Gastrocnemius medialis (tissue), 4 donors: Measurements from ENCODE around the gene TRAPPC3. TPM values are rescaled to one million over a fixed set of nuclear protein-coding genes. Genes with fewer than 3 reads are reported as not detected.
A peak's percentile ranks its signal among the peaks of the same experiment; 100 is the strongest.

Source experiments
- ATAC-seq, 2 donors: fragments of 150-250 bp; one replicate each; pipeline ENCODE4 v1.9.1; 2016
- DNase-seq, 2 donors: peaks; one replicate each; pipeline ENCODE4 v3.0.0-alpha.2; 2019
- H3K27ac ChIP-seq, 4 donors: fragments of 200-600 bp; sonication (generic); 1 replicate in 1 of 4; 2 replicates in 3 of 4; pipeline ENCODE4 v1.5.1; 2016 to 2018; ENCODE audit warnings: mild to moderate bottlenecking in 2 of 4, moderate library complexity in 1 of 4
- H3K27me3 ChIP-seq, 3 donors: fragments of 200-600 bp; sonication (generic) in 2 of 3; 1 replicate in 1 of 3; 2 replicates in 2 of 3; pipeline versions ENCODE4 v1.5.1 to v1.6.0; 2016 to 2019; ENCODE audit warnings: mild to moderate bottlenecking in 1 of 3, moderate library complexity in 1 of 3
- H3K36me3 ChIP-seq, 2 donors: fragments of 200-600 bp; sonication (generic) in 1 of 2; one replicate each; pipeline ENCODE4 v1.5.1; 2017 to 2018
- H3K4me1 ChIP-seq, 2 donors: fragments of 200-600 bp; sonication (generic) in 1 of 2; one replicate each; pipeline ENCODE4 v1.5.1; 2016 to 2017; ENCODE audit warnings: mild to moderate bottlenecking in 2 of 2
- H3K4me3 ChIP-seq, 4 donors: fragments of 200-600 bp; sonication (generic) in 3 of 4; 1 replicate in 1 of 4; 2 replicates in 3 of 4; pipeline ENCODE4 v1.5.1; 2016 to 2019; ENCODE audit warnings: mild to moderate bottlenecking in 2 of 4
- H3K9me3 ChIP-seq, 3 donors: fragments of 200-600 bp; sonication (generic) in 2 of 3; 1 replicate in 1 of 3; 2 replicates in 2 of 3; pipeline ENCODE4 v1.5.1; 2016 to 2019
- POLR2A ChIP-seq, 2 donors: fragments of 450-650 bp; IDR thresholded peaks; one replicate each; pipeline ENCODE4 v1.6.1; 2017; ENCODE audit warnings: antibody characterized with exemption in 2 of 2, mild to moderate bottlenecking in 2 of 2, moderate library complexity in 2 of 2
- in situ Hi-C, 4 donors: fragments of 200-750 bp; cut with MboI; loops; one replicate each; pipeline versions ENCODE4 v1.15.0 to v1.8.0; 2017; ENCODE audit warnings: low sequenced_read_pairs in 4 of 4
- intact Hi-C: fragments of 100-400 bp; cut with DNase I; formaldehyde crosslinking; loops from one replicate; pipeline ENCODE4 v1.15.1; 2023; ENCODE audit warnings: low total_unique reads
- total RNA-seq, 4 donors: library from RNA; depleted of rRNA; stranded (reverse); fragments of >200 nt; gene quantifications; one replicate each; pipeline versions ENCODE4 v1.1.0 to v1.2.3, GENCODE V29; 2016
- TF ChIP-seq, protein P1 (sequence below), 5 experiments: fragments of 450-650 bp in 3 of 5; fragments of 200-600 bp in 2 of 5; sonication (generic) in 2 of 5; IDR thresholded peaks in 4 of 5; conservative IDR thresholded peaks in 1 of 5; 1 replicate in 4 of 5; 2 replicates in 1 of 5; pipeline ENCODE4 v1.5.1; 2016 to 2019; ENCODE audit warnings: antibody characterized with exemption in 5 of 5, mild to moderate bottlenecking in 3 of 5, moderate library complexity in 3 of 5

TRAPPC3 gene
- total RNA-seq, 4 donors from 2014 or later, result 57.5 to 72.4 (median 63.5) TPM

DNA sequence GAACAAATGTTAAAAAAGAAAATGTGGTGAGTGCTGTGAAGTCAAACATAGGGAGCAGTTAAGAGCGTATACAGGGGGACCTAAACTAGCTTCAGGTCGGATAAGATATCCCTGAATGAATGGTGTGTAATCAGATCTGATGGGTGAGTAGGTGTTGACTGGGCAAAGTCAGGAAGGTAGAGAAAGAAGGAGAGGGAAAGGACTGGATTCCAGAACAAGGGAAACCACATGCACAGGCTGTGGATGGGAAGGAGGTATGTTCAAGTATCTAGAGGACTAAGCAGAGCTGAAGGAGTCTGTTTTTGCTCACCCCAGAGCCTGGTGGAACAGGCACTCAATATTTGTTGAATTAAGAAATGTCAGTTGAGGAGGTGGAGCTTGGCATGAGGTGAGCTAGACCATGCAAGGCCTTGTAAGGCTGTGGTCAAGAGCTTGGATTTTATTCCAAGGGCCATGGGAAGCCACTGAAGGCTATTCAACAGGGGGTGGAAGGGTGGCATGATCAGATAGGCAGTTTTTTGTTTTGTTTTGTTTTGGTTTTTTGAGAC is 34.1 kb upstream of the TRAPPC3 start:
- in situ Hi-C loops, result loop anchor here in 2 of 4 donors (10.0 to 25.0 kb wide), 2 partner anchors 79 to 104 kb away; no protein-coding TSS in a partner anchor
- H3K4me3 ChIP-seq, result no peak overlapping the region
- no peaks in the 10 kb centered on the region for H3K27me3 ChIP-seq
- no peaks in the 10 kb centered on the region for H3K9me3 ChIP-seq
- peaks cover 0 to 29% of the 10 kb centered on the region in 2 donors for H3K36me3 ChIP-seq
- peak overlapping the region; percentile 38 to 63 (median 53) for H3K27ac ChIP-seq
- DNase-seq, result no peak
- no peak for ATAC-seq
- peaks cover 11 to 15% of the 10 kb centered on the region in 2 donors for H3K4me1 ChIP-seq
- intact Hi-C loops, result no loop called here
- TF ChIP-seq, protein P1, sequence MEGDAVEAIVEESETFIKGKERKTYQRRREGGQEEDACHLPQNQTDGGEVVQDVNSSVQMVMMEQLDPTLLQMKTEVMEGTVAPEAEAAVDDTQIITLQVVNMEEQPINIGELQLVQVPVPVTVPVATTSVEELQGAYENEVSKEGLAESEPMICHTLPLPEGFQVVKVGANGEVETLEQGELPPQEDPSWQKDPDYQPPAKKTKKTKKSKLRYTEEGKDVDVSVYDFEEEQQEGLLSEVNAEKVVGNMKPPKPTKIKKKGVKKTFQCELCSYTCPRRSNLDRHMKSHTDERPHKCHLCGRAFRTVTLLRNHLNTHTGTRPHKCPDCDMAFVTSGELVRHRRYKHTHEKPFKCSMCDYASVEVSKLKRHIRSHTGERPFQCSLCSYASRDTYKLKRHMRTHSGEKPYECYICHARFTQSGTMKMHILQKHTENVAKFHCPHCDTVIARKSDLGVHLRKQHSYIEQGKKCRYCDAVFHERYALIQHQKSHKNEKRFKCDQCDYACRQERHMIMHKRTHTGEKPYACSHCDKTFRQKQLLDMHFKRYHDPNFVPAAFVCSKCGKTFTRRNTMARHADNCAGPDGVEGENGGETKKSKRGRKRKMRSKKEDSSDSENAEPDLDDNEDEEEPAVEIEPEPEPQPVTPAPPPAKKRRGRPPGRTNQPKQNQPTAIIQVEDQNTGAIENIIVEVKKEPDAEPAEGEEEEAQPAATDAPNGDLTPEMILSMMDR (IDR thresholded peaks at IDR 0.05 in 4 of 5, conservative IDR thresholded peaks at IDR 0.05 in 1 of 5), result no peak

DNA sequence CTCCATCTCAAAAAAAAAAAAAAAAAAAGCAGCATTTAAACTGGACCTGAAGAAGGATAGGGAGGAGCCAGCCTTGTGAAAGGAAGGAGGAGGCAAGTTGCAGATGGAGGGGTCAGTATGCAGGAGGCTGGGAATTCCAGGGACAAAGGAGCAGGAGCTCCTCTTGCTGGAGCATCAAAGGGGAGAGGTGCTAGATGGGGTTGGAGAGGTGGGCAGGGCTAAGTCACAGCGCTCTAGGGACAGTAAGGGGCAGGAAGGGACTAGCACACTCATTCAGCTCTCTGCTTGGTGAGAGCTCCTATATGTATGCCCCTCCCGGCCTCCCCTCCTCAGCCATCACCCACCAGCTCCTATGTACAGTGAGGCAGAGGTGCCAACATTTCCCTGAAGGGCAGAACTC is 33.4 kb upstream of the TRAPPC3 start:
- Histone ChIP-seq H3K36me3 (peaks cover 0 to 35% of the 10 kb centered on the region in 2 donors), H3K4me3 (no peak overlapping the region), H3K9me3 (no peaks in the 10 kb centered on the region), H3K4me1 (peaks cover 7 to 10% of the 10 kb centered on the region in 2 donors), H3K27ac (peak overlapping the region; percentile 38 to 63 (median 53)), H3K27me3 (no peaks in the 10 kb centered on the region)
- ATAC-seq (no peak), DNase-seq (no peak)
- in situ Hi-C loops (loop anchor here in 2 of 4 donors (10.0 to 25.0 kb wide), 2 partner anchors 78 to 105 kb away; no protein-coding TSS in a partner anchor), intact Hi-C loops (no loop called here)
- TF ChIP-seq, protein P1 (IDR thresholded peaks at IDR 0.05 in 4 of 5, conservative IDR thresholded peaks at IDR 0.05 in 1 of 5), result no peak
- TF ChIP-seq POLR2A (IDR thresholded peaks at IDR 0.05), result no peak

GRCh38 chr1:36179220-36179600 is 29.9 kb upstream of the TRAPPC3 start:
- Histone ChIP-seq H3K4me1 (peaks cover 32 to 39% of the 10 kb centered on the region in 2 donors), H3K9me3 (no peaks in the 10 kb centered on the region), H3K27me3 (no peaks in the 10 kb centered on the region), H3K27ac (peak overlapping the region; percentile 26 to 100 (median 98)), H3K4me3 (no peak overlapping the region), H3K36me3 (peaks cover 0 to 56% of the 10 kb centered on the region in 2 donors)
- intact Hi-C loops (no loop called here), in situ Hi-C loops (loop anchor here in 1 of 4 donors (25.0 kb wide), 1 partner anchor 108 kb away; no protein-coding TSS in a partner anchor)
- TF ChIP-seq, protein P1 (IDR thresholded peaks at IDR 0.05 in 4 of 5, conservative IDR thresholded peaks at IDR 0.05 in 1 of 5), result no peak
- TF ChIP-seq POLR2A (IDR thresholded peaks at IDR 0.05), result no peak
- DNase-seq, result no peak
- ATAC-seq, result no peak

DNA sequence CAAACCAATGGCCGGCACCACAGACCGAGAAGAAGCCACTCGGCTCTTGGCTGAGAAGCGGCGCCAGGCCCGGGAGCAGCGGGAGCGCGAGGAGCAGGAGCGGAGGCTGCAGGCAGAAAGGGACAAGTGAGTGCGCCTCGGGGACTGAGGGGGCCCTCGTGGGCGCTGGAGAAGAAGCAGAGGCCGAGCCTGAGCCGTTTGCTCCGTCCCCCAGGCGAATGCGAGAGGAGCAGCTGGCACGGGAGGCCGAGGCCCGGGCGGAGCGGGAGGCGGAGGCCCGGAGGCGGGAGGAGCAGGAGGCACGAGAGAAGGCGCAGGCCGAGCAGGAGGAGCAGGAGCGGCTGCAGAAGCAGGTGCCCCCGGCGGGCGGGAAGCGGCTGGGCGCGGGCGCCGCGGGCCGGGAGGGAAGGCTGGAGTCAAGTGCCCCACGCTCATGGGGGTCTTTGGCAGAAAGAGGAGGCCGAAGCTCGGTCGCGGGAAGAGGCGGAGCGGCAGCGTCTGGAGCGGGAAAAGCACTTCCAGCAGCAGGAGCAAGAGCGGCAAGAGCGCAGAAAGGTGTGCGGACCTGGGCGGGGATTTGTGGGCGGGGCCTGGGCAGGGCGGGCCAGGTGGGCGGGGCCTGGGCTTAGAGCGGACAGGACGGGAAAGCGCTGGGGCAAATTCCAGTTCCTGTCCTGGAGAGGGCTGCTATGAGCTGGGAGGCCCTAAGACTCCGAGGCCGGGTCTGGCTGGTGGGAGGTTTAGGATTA is 29.4 kb upstream of the TRAPPC3 start:
- no peak overlapping the region for H3K4me3 ChIP-seq
- no peaks in the 10 kb centered on the region for H3K9me3 ChIP-seq
- in situ Hi-C loops, result loop anchor here in 1 of 4 donors (25.0 kb wide), 1 partner anchor 109 kb away; no protein-coding TSS in a partner anchor
- peak overlapping the region; percentile 97 to 100 (median 99) for H3K27ac ChIP-seq
- peaks cover 37 to 44% of the 10 kb centered on the region in 2 donors for H3K4me1 ChIP-seq
- DNase-seq, result no peak
- TF ChIP-seq POLR2A (IDR thresholded peaks at IDR 0.05), result no peak
- TF ChIP-seq, protein P1 (IDR thresholded peaks at IDR 0.05 in 4 of 5, conservative IDR thresholded peaks at IDR 0.05 in 1 of 5), result no peak
- ATAC-seq, result no peak
- intact Hi-C loops, result no loop called here
- no peaks in the 10 kb centered on the region for H3K27me3 ChIP-seq
- peaks cover 0 to 61% of the 10 kb centered on the region in 2 donors for H3K36me3 ChIP-seq
